ENCODE results near the gene C2CD3.
"Not testable (repeated sequence)": the region's sequence is repeated elsewhere in the genome, so short reads cannot be mapped to it uniquely, and the experiment has no call there.

C2CD3 gene

GRCh38 chr11:73988227-73988626, 182.6 kb downstream of the C2CD3 start:
- Mint-ChIP-seq H3K9me3 (ENCODE audit: low read depth) (no peaks in the 10 kb centered on the region), H3K36me3 (no peaks in the 10 kb centered on the region)

GRCh38 chr11:73985661-73986060, 185.1 kb downstream of the C2CD3 start:
- peak overlapping the region; percentile 27 for H3K4me3 Mint-ChIP-seq
- peaks cover 36% of the 10 kb centered on the region for H3K4me1 Mint-ChIP-seq (ENCODE audit: low read depth)
- H3K9me3 Mint-ChIP-seq (ENCODE audit: low read depth); H3K27me3 Mint-ChIP-seq; H3K36me3 Mint-ChIP-seq: not testable (repeated sequence)
- H3K27ac Mint-ChIP-seq = peak overlapping the region; percentile 68

More at GRCh38 chr11:73988227-73988626, 182.6 kb downstream of the C2CD3 start:
- no peak overlapping the region for H3K27ac Mint-ChIP-seq
- H3K27me3 Mint-ChIP-seq = no peaks in the 10 kb centered on the region
- H3K4me3 Mint-ChIP-seq = no peak overlapping the region
- peaks cover 40% of the 10 kb centered on the region for H3K4me1 Mint-ChIP-seq (ENCODE audit: low read depth)

- Mint-ChIP-seq H3K4me3 (peak overlapping the region; percentile 98), H3K36me3 (peaks cover 1% of the 10 kb centered on the region), H3K4me1 (ENCODE audit: low read depth) (peaks cover 49% of the 10 kb centered on the region), H3K27ac (peak overlapping the region; percentile 100), H3K9me3 (ENCODE audit: low read depth) (no peaks in the 10 kb centered on the region), H3K27me3 (no peaks in the 10 kb centered on the region)
Observed at GRCh38 chr11:73983741-73984538, 186.9 kb downstream of the C2CD3 start.

- H3K36me3 Mint-ChIP-seq = peaks cover 2% of the 10 kb centered on the region
- no peaks in the 10 kb centered on the region for H3K27me3 Mint-ChIP-seq
- no peaks in the 10 kb centered on the region for H3K9me3 Mint-ChIP-seq (ENCODE audit: low read depth)
- peak overlapping the region; percentile 98 for H3K4me3 Mint-ChIP-seq
- H3K27ac Mint-ChIP-seq = peak overlapping the region; percentile 100
- peaks cover 57% of the 10 kb centered on the region for H3K4me1 Mint-ChIP-seq (ENCODE audit: low read depth)
Observed at GRCh38 chr11:73982990-73983740, 187.6 kb downstream of the C2CD3 start.

- Mint-ChIP-seq H3K4me1 (ENCODE audit: low read depth) (peaks cover 62% of the 10 kb centered on the region), H3K9me3 (ENCODE audit: low read depth) (no peaks in the 10 kb centered on the region), H3K27me3 (no peaks in the 10 kb centered on the region), H3K4me3 (peak within 1 kb of the TSS; percentile 98), H3K36me3 (peaks cover 3% of the 10 kb centered on the region), H3K27ac (peak within 1 kb of the TSS; percentile 100)
Observed at GRCh38 chr11:73982595-73982989, 188.2 kb downstream of the C2CD3 start, which contains the start of gene UCP2. UCP2 (minus strand) TSS chr11:73982843; CDS start chr11:73978378, 4,465 bp downstream.

GRCh38 chr11:73981051-73981805, 189.6 kb downstream of the C2CD3 start:
- Mint-ChIP-seq H3K9me3 (ENCODE audit: low read depth) (no peaks in the 10 kb centered on the region), H3K27ac (peak overlapping the region; percentile 97), H3K36me3 (peaks cover 13% of the 10 kb centered on the region), H3K4me1 (ENCODE audit: low read depth) (peaks cover 75% of the 10 kb centered on the region), H3K27me3 (no peaks in the 10 kb centered on the region), H3K4me3 (peak overlapping the region; percentile 98)

GRCh38 chr11:73980001-73980961, 190.5 kb downstream of the C2CD3 start:
- peak overlapping the region; percentile 98 for H3K4me3 Mint-ChIP-seq
- H3K27me3 Mint-ChIP-seq = no peaks in the 10 kb centered on the region
- H3K4me1 Mint-ChIP-seq (ENCODE audit: low read depth) = peaks cover 79% of the 10 kb centered on the region
- peaks cover 17% of the 10 kb centered on the region for H3K36me3 Mint-ChIP-seq
- no peaks in the 10 kb centered on the region for H3K9me3 Mint-ChIP-seq (ENCODE audit: low read depth)
- peak overlapping the region; percentile 97 for H3K27ac Mint-ChIP-seq

GRCh38 chr11:73978576-73979086, 192.2 kb downstream of the C2CD3 start:
- Mint-ChIP-seq H3K4me3 (peak overlapping the region; percentile 79), H3K36me3 (peaks cover 24% of the 10 kb centered on the region), H3K4me1 (ENCODE audit: low read depth) (peaks cover 85% of the 10 kb centered on the region), H3K9me3 (ENCODE audit: low read depth) (no peaks in the 10 kb centered on the region), H3K27me3 (no peaks in the 10 kb centered on the region), H3K27ac (peak overlapping the region; percentile 97)

GRCh38 chr11:73977856-73978519, 192.8 kb downstream of the C2CD3 start:
- Mint-ChIP-seq H3K4me1 (ENCODE audit: low read depth) (peaks cover 87% of the 10 kb centered on the region), H3K36me3 (peaks cover 24% of the 10 kb centered on the region), H3K4me3 (peak overlapping the region; percentile 79), H3K9me3 (ENCODE audit: low read depth) (no peaks in the 10 kb centered on the region), H3K27ac (peak overlapping the region; percentile 97), H3K27me3 (no peaks in the 10 kb centered on the region)

GRCh38 chr11:73976451-73977151, 194.2 kb downstream of the C2CD3 start:
- Mint-ChIP-seq H3K27ac (peak overlapping the region; percentile 85), H3K36me3 (peaks cover 24% of the 10 kb centered on the region), H3K4me1 (ENCODE audit: low read depth) (peaks cover 96% of the 10 kb centered on the region), H3K27me3 (no peaks in the 10 kb centered on the region), H3K9me3 (ENCODE audit: low read depth) (no peaks in the 10 kb centered on the region), H3K4me3 (peak overlapping the region; percentile 60)

GRCh38 chr11:73975479-73975757, 195.4 kb downstream of the C2CD3 start:
- H3K4me1 Mint-ChIP-seq (ENCODE audit: low read depth) = peaks cover 95% of the 10 kb centered on the region
- peak overlapping the region; percentile 71 for H3K4me3 Mint-ChIP-seq
- H3K36me3 Mint-ChIP-seq = peaks cover 24% of the 10 kb centered on the region
- peak overlapping the region; percentile 93 for H3K27ac Mint-ChIP-seq
- H3K27me3 Mint-ChIP-seq = no peaks in the 10 kb centered on the region
- H3K9me3 Mint-ChIP-seq (ENCODE audit: low read depth) = no peaks in the 10 kb centered on the region

GRCh38 chr11:73974604-73975478, 196.0 kb downstream of the C2CD3 start:
- Mint-ChIP-seq H3K27me3 (no peaks in the 10 kb centered on the region), H3K4me3 (peak overlapping the region; percentile 71), H3K36me3 (peaks cover 24% of the 10 kb centered on the region), H3K4me1 (ENCODE audit: low read depth) (peaks cover 95% of the 10 kb centered on the region), H3K9me3 (ENCODE audit: low read depth) (no peaks in the 10 kb centered on the region), H3K27ac (peak overlapping the region; percentile 93)
